H1 (cell line): ENCODE data around the gene CACNA2D3. TPM values are rescaled to one million over a fixed set of nuclear protein-coding genes. Genes with fewer than 3 reads are reported as not detected.

Experiments used
- CTCF ChIA-PET: fragments of 300-600 bp; sonication (Branson Sonifier 250); formaldehyde crosslinking; loops from one replicate; lab custom pipeline; 2021; ENCODE audit not compliant: partially characterized antibody; lab: Charles Lee
- POLR2A ChIA-PET: fragments of 300-600 bp; sonication (Branson Sonifier 250); formaldehyde crosslinking; loops from one replicate; lab custom pipeline; 2021; ENCODE audit warnings: inconsistent platforms; ENCODE audit not compliant: partially characterized antibody; lab: Charles Lee
- DNase-seq, 2 experiments: peaks; one replicate each; pipeline versions ENCODE4 v3.0.0 to v3.0.0-alpha.2; 2010 to 2022; ENCODE audit warnings: low spot score in 2 of 2, low read depth in 1 of 2, mixed read lengths in 1 of 2
- FAIRE-seq: peaks from 2 replicates; lab custom pipeline; 2011; peaks lifted over from hg19 to GRCh38; lab: Jason Lieb, UNC
- H2AFZ ChIP-seq: 2 replicates; pipeline ENCODE4 v1.8.1; 2012; ENCODE audit warnings: low read length, inconsistent platforms
- H2AK5ac ChIP-seq: 2 replicates; pipeline ENCODE4 v1.6.1; 2013; ENCODE audit warnings: low read depth, low read length
- H2BK120ac ChIP-seq: replicated peaks from 2 replicates; pipeline ENCODE3; 2013; ENCODE audit warnings: low read depth, low read length, inconsistent platforms
- H2BK12ac ChIP-seq: 2 replicates; pipeline ENCODE4 v1.6.1; 2013; ENCODE audit warnings: low read depth, low read length
- H2BK15ac ChIP-seq: 2 replicates; pipeline ENCODE4 v1.6.1; 2013; ENCODE audit warnings: low read length
- H2BK20ac ChIP-seq: 2 replicates; pipeline ENCODE4 v1.6.1; 2013; ENCODE audit warnings: low read length
- H2BK5ac ChIP-seq: 2 replicates; pipeline ENCODE4 v1.6.1; 2013; ENCODE audit warnings: low read depth, low read length
- H3K14ac ChIP-seq: 2 replicates; pipeline ENCODE4 v1.6.1; 2013; ENCODE audit warnings: inconsistent platforms; ENCODE audit not compliant: insufficient read length
- H3K18ac ChIP-seq: 2 replicates; pipeline ENCODE4 v1.6.1; 2013; ENCODE audit warnings: low read length; ENCODE audit errors: extremely low read depth
- H3K23ac ChIP-seq: 2 replicates; pipeline ENCODE4 v1.6.1; 2013; ENCODE audit warnings: inconsistent platforms; ENCODE audit not compliant: insufficient read length
- H3K23me2 ChIP-seq: 2 replicates; pipeline ENCODE4 v1.6.1; 2013; ENCODE audit warnings: low read depth, low read length
- H3K27ac ChIP-seq: 2 replicates; pipeline ENCODE4 v1.6.1; 2011; ENCODE audit warnings: low read depth, low read length, inconsistent platforms
- H3K27me3 ChIP-seq, 4 experiments: replicated peaks in 1 of 4; 1 replicate in 1 of 4; 2 replicates in 3 of 4; pipeline versions ENCODE4 v1.6.1 to v1.8.1; 2011 to 2013; ENCODE audit warnings: low read length in 3 of 4, mild to moderate bottlenecking in 3 of 4, inconsistent platforms in 2 of 4, mixed read lengths in 2 of 4, moderate library complexity in 1 of 4; ENCODE audit not compliant: control insufficient read depth in 3 of 4, insufficient read depth in 3 of 4; ENCODE audit errors: extremely low read depth in 1 of 4
- H3K36me3 ChIP-seq, 4 experiments: 2 replicates each; pipeline versions ENCODE4 v1.6.1 to v1.8.1; 2011 to 2013; ENCODE audit warnings: mild to moderate bottlenecking in 4 of 4, low read length in 3 of 4, moderate library complexity in 2 of 4, control low read depth in 1 of 4, inconsistent platforms in 1 of 4; ENCODE audit not compliant: insufficient read depth in 4 of 4, control insufficient read depth in 2 of 4
- H3K4ac ChIP-seq: replicated peaks from 2 replicates; pipeline ENCODE3; 2013; ENCODE audit warnings: low read length, low read depth, mixed read lengths, inconsistent platforms; ENCODE audit not compliant: insufficient read length
- H3K4me1 ChIP-seq, 4 experiments: replicated peaks in 1 of 4; 1 replicate in 1 of 4; 2 replicates in 3 of 4; pipeline versions ENCODE4 v1.6.1 to v1.8.1; 2011 to 2013; ENCODE audit warnings: low read length in 3 of 4, inconsistent platforms in 2 of 4, mixed read lengths in 1 of 4; ENCODE audit not compliant: insufficient read depth in 4 of 4, control insufficient read depth in 3 of 4
- H3K4me2 ChIP-seq, 2 experiments: 2 replicates each; pipeline versions ENCODE4 v1.6.1 to v1.8.1; 2011 to 2013; ENCODE audit warnings: low read depth in 2 of 2, low read length in 2 of 2, control low read depth in 1 of 2, inconsistent platforms in 1 of 2, mild to moderate bottlenecking in 1 of 2; ENCODE audit not compliant: insufficient read depth in 1 of 2
- H3K4me3 ChIP-seq, 4 experiments: fragments of 200-600, 300-600 bp in 1 of 4; sonication (generic), shearing (Covaris generic), sonication (Bioruptor Twin) in 1 of 4; 2 replicates each; pipeline versions ENCODE4 v1.5.1 to v1.8.1; 2011 to 2016; ENCODE audit warnings: low read length in 4 of 4, low read depth in 3 of 4, control low read depth in 2 of 4, inconsistent platforms in 2 of 4, mild to moderate bottlenecking in 2 of 4, mixed read lengths in 1 of 4, moderate library complexity in 1 of 4; ENCODE audit not compliant: insufficient read depth in 2 of 4; ENCODE audit errors: extremely low read depth in 1 of 4
- H3K56ac ChIP-seq: replicated peaks from 2 replicates; pipeline ENCODE3; 2013; ENCODE audit warnings: low read depth, mild to moderate bottlenecking, mixed read lengths, low read length, inconsistent platforms; ENCODE audit not compliant: insufficient read length
- H3K79me1 ChIP-seq: 2 replicates; pipeline ENCODE4 v1.6.1; 2013; ENCODE audit warnings: low read depth, low read length, control low read depth
- H3K79me2 ChIP-seq, 2 experiments: 2 replicates each; pipeline versions ENCODE4 v1.6.1 to v1.8.1; 2012 to 2013; ENCODE audit warnings: low read length in 2 of 2, mild to moderate bottlenecking in 2 of 2, inconsistent platforms in 1 of 2; ENCODE audit not compliant: insufficient read depth in 2 of 2, control insufficient read depth in 1 of 2
- H3K9ac ChIP-seq, 4 experiments: replicated peaks in 1 of 4; 1 replicate in 1 of 4; 2 replicates in 3 of 4; pipeline versions ENCODE4 v1.6.1 to v1.8.1; 2011 to 2013; ENCODE audit warnings: low read depth in 3 of 4, low read length in 3 of 4, control low read depth in 2 of 4, mild to moderate bottlenecking in 2 of 4, moderate library complexity in 2 of 4, inconsistent platforms in 1 of 4; ENCODE audit errors: extremely low read depth in 1 of 4
- H3K9me3 ChIP-seq, 2 experiments: 2 replicates each; pipeline versions ENCODE4 v1.6.1 to v1.8.1; 2012 to 2013; ENCODE audit warnings: mild to moderate bottlenecking in 2 of 2, moderate library complexity in 2 of 2, control low read depth in 1 of 2, inconsistent platforms in 1 of 2, low read depth in 1 of 2, low read length in 1 of 2, mixed read lengths in 1 of 2; ENCODE audit not compliant: insufficient read depth in 2 of 2
- H4K20me1 ChIP-seq, 2 experiments: replicated peaks in 1 of 2; 2 replicates each; pipeline versions ENCODE3 to v1.8.1; 2011 to 2013; ENCODE audit warnings: inconsistent platforms in 2 of 2, low read length in 2 of 2, mild to moderate bottlenecking in 1 of 2; ENCODE audit not compliant: insufficient read depth in 2 of 2, control insufficient read depth in 1 of 2
- H4K5ac ChIP-seq: 2 replicates; pipeline ENCODE4 v1.6.1; 2013; ENCODE audit warnings: low read length, low read depth, mixed read lengths, inconsistent platforms; ENCODE audit not compliant: insufficient read length
- H4K8ac ChIP-seq: 2 replicates; pipeline ENCODE4 v1.8.0; 2013; ENCODE audit warnings: mild to moderate bottlenecking, moderate library complexity, low read length, inconsistent platforms; ENCODE audit not compliant: insufficient read depth; ENCODE audit errors: extremely low read depth
- H4K91ac ChIP-seq: replicated peaks from 2 replicates; pipeline ENCODE3; 2013; ENCODE audit warnings: low read length, mixed read lengths, inconsistent platforms; ENCODE audit not compliant: insufficient read length
- ASH2L ChIP-seq: fragments of 200-600, 300-600 bp; sonication (generic); IDR thresholded peaks from one replicate; pipeline ENCODE4 v1.7.1; 2017; ENCODE audit warnings: low read length
- CHD1 ChIP-seq: IDR thresholded peaks from 2 replicates; pipeline ENCODE4 v1.6.1; 2012; ENCODE audit warnings: low read depth, low read length, improper control_type of control experiment
- CREB1 ChIP-seq: IDR thresholded peaks from 2 replicates; pipeline ENCODE4 v1.6.1; 2012; ENCODE audit warnings: inconsistent platforms
- EZH2 ChIP-seq: fragments of 200-600 bp; sonication (generic); IDR thresholded peaks from 2 replicates; pipeline ENCODE4 v1.7.1; 2012; ENCODE audit warnings: low read depth, mild to moderate bottlenecking, moderate library complexity, low read length, inconsistent platforms; ENCODE audit not compliant: severe bottlenecking
- FOSL1 ChIP-seq: IDR thresholded peaks from 2 replicates; pipeline ENCODE4 v1.6.1; 2011; ENCODE audit warnings: mild to moderate bottlenecking, low read depth, low read length, moderate library complexity; ENCODE audit not compliant: insufficient read depth
- SIN3A ChIP-seq, 2 experiments: IDR thresholded peaks in 1 of 2; conservative IDR thresholded peaks in 1 of 2; 2 replicates each; pipeline ENCODE4 v1.6.1; 2011 to 2012; ENCODE audit warnings: low read length in 2 of 2, improper control_type of control experiment in 1 of 2, low read depth in 1 of 2, mild to moderate bottlenecking in 1 of 2
- SP2 ChIP-seq: IDR thresholded peaks from 2 replicates; pipeline ENCODE4 v1.6.1; 2012; ENCODE audit warnings: mild to moderate bottlenecking, low read length, inconsistent platforms
- TCF12 ChIP-seq: IDR thresholded peaks from 2 replicates; pipeline ENCODE4 v1.6.1; 2011; ENCODE audit warnings: low read depth, mild to moderate bottlenecking, low read length
- WGBS, 2 experiments: shearing (Covaris generic) in 1 of 2; methylation state at CpG; one replicate each; pipeline versions ENCODE4 v1.1.6 to v1.1.7; 2013 to 2015; ENCODE audit warnings: low lambda C conversion rate in 2 of 2, mixed read lengths in 2 of 2, inconsistent platforms in 1 of 2, low coverage in 1 of 2, missing lambda C conversion rate in 1 of 2; ENCODE audit not compliant: insufficient replicate concordance in 2 of 2, insufficient coverage in 1 of 2, insufficient read length in 1 of 2; ENCODE audit errors: extremely low coverage in 1 of 2, missing lambda C conversion rate in 1 of 2; 5-methylcytosine and 5-hydroxymethylcytosine counted together
- polyA plus RNA-seq, 7 experiments: library from polyadenylated mRNA; depleted of rRNA in 3 of 7; stranded (reverse) in 5 of 7; unstranded in 2 of 7; fragments of >200 nt in 5 of 7; fragments of 200-250 nt in 2 of 7; gene quantifications; 1 replicate in 5 of 7; 2 replicates in 1 of 7; 4 replicates in 1 of 7; pipeline versions ENCODE4 v1.2.1 to v1.2.3, GENCODE V29; 2011 to 2013; ENCODE audit warnings: missing spikeins in 2 of 7, mixed read lengths in 2 of 7
- total RNA-seq: library from RNA; stranded (reverse); fragmentation: NEBNext Ultra II Directional; extraction: Animal tissue kit (Norgen Biotek cat#: 25700); gene quantifications from 2 replicates; pipeline ENCODE4 v1.2.1, GENCODE V29; 2021
- TF ChIP-seq, protein P1 (sequence below): IDR thresholded peaks from 2 replicates; pipeline ENCODE4 v1.6.1; 2012; ENCODE audit warnings: inconsistent platforms
- TF ChIP-seq, protein P2 (sequence below): IDR thresholded peaks from 2 replicates; pipeline ENCODE4 v1.6.1; 2011; ENCODE audit warnings: low read length, improper control_type of control experiment
- TF ChIP-seq, protein P3 (sequence below), 3 experiments: IDR thresholded peaks; 1 replicate in 2 of 3; 2 replicates in 1 of 3; pipeline versions ENCODE4 v1.5.1 to v1.6.1; 2011; ENCODE audit warnings: low read length in 3 of 3, mild to moderate bottlenecking in 3 of 3, inconsistent platforms in 2 of 3, low read depth in 1 of 3, moderate library complexity in 1 of 3; ENCODE audit not compliant: insufficient read depth in 1 of 3; ENCODE audit errors: control extremely low read depth in 1 of 3

The CACNA2D3 gene
- total and polyA plus RNA-seq, 2 of the 8 experiments (the other 6 are each of a cell fraction or from before 2014, with no cell fraction given): 1.5 to 1.8 TPM

DNA sequence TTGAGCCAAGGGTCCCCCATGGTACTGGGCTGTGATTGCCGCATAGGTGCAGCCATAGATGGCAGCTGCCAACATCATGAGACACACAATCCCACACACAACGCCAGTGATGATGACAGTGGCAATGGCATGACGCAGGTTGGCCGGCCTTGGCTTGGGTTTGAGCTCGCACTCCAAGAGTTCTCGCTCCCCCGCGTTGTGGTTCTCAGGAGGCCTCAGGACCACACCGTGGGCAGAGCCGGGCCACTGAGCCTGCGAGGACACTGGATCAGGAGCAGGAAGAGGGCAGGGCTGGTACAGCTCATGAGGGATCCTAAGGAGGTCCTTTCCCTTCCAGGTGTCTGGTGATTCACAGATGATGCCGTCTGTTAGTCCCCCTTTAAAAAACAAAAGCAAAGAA, 796.2 kb downstream of the CACNA2D3 start:
- no peak overlapping the region for H3K9ac ChIP-seq
- no peak overlapping the region for H2AFZ ChIP-seq
- H3K4ac ChIP-seq: no peak overlapping the region
- H3K9me3 ChIP-seq: no peaks in the 10 kb centered on the region
- DNase-seq: no peak
- H3K27ac ChIP-seq: no peak overlapping the region
- H3K79me2 ChIP-seq: no peaks in the 10 kb centered on the region
- CTCF ChIA-PET: no interaction called here
- H4K8ac ChIP-seq: no peak overlapping the region; the same call in 1 of the 2 replicates
- H2BK20ac ChIP-seq: no peak overlapping the region
- no peak overlapping the region for H4K91ac ChIP-seq
- no peak overlapping the region for H2AK5ac ChIP-seq
- 97% methylated on average over 12 of the region's 12 CpGs; no CpG with 5 or more reads in 1 of the 2 experiments for WGBS, 2 experiments
- POLR2A ChIA-PET: no interaction called here
- no peak overlapping the region for H2BK120ac ChIP-seq
- H3K36me3 ChIP-seq: no peaks in the 10 kb centered on the region
- no peak overlapping the region for H3K4me2 ChIP-seq
- no peak overlapping the region for H2BK5ac ChIP-seq
- H4K20me1 ChIP-seq: no peaks in the 10 kb centered on the region
- no peaks in the 10 kb centered on the region for H3K79me1 ChIP-seq
- H2BK15ac ChIP-seq: no peak overlapping the region
- no peak overlapping the region for H3K18ac ChIP-seq
- H3K23me2 ChIP-seq: no peaks in the 10 kb centered on the region
- H3K27me3 ChIP-seq: no peaks in the 10 kb centered on the region
- no peak overlapping the region for H3K23ac ChIP-seq
- no peak overlapping the region for H3K14ac ChIP-seq
- H3K4me1 ChIP-seq: no peaks in the 10 kb centered on the region
- H3K4me3 ChIP-seq: no peak overlapping the region
- H4K5ac ChIP-seq: no peak overlapping the region
- H3K56ac ChIP-seq: no peak overlapping the region
- H2BK12ac ChIP-seq: no peak overlapping the region
- no peak for FAIRE-seq
- TF ChIP-seq FOSL1 (no peak), ASH2L (no peak), SIN3A (conservative IDR thresholded peaks at IDR 0.05 in 1 of 2, IDR thresholded peaks at IDR 0.05 in 1 of 2; ENCODE audit: low read depth in 1 of 2, low read length in 2 of 2) (no peak), SP2 (no peak), TCF12 (no peak), CHD1 (no peak), EZH2 (no peak), CREB1 (no peak)
- TF ChIP-seq, protein P1, sequence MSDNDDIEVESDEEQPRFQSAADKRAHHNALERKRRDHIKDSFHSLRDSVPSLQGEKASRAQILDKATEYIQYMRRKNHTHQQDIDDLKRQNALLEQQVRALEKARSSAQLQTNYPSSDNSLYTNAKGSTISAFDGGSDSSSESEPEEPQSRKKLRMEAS: no peak
- TF ChIP-seq, protein P2, sequence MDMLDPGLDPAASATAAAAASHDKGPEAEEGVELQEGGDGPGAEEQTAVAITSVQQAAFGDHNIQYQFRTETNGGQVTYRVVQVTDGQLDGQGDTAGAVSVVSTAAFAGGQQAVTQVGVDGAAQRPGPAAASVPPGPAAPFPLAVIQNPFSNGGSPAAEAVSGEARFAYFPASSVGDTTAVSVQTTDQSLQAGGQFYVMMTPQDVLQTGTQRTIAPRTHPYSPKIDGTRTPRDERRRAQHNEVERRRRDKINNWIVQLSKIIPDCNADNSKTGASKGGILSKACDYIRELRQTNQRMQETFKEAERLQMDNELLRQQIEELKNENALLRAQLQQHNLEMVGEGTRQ: no peak
- TF ChIP-seq, protein P3, sequence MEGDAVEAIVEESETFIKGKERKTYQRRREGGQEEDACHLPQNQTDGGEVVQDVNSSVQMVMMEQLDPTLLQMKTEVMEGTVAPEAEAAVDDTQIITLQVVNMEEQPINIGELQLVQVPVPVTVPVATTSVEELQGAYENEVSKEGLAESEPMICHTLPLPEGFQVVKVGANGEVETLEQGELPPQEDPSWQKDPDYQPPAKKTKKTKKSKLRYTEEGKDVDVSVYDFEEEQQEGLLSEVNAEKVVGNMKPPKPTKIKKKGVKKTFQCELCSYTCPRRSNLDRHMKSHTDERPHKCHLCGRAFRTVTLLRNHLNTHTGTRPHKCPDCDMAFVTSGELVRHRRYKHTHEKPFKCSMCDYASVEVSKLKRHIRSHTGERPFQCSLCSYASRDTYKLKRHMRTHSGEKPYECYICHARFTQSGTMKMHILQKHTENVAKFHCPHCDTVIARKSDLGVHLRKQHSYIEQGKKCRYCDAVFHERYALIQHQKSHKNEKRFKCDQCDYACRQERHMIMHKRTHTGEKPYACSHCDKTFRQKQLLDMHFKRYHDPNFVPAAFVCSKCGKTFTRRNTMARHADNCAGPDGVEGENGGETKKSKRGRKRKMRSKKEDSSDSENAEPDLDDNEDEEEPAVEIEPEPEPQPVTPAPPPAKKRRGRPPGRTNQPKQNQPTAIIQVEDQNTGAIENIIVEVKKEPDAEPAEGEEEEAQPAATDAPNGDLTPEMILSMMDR (IDR thresholded peaks at IDR 0.05; ENCODE audit: control extremely low read depth in 1 of 3, insufficient read depth in 1 of 3, low read depth in 1 of 3, low read length in 3 of 3): no peak
